ENCODE data around the gene ERMP1.

Gene ERMP1

DNA sequence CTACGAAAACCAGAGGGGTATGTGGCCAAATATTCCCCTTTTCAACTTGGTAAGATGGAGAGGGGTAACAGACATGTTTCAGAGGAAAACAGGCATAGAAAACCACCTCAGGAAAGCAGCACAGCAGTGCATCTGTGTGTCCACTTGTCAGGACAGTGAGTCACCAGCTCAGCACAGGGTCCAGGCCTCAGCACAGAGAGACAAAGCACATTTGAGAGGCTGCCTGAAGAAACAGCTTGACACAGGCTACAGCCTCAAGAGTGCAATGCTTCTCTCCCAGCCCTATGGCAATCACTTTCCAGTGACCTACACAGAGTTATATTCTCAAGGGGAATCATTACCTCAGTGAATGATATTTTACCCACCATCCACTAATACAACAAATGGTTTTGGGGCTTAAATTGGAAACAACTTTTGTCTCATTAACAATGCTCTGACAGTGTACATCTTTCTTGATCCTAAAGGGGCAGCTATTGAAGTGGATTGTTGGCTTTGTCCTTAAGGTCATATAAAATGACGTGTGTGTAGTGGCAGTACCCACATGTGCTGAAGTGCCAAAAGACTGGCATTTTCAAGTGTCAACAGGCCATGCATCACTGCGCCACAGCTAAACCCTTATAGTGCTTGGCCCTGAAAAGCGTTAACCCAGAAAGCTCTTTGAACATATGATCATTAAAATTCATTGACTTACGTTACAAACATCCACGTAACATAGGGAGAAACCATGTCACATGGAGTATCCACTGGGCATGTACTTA lies 46.4 kb downstream of the ERMP1 start:
- no peak for TF ChIP-seq ZC3H10 (CRISPR knock-in tag; IDR thresholded peaks at IDR 0.05)
- TF ChIP-seq, protein P1, sequence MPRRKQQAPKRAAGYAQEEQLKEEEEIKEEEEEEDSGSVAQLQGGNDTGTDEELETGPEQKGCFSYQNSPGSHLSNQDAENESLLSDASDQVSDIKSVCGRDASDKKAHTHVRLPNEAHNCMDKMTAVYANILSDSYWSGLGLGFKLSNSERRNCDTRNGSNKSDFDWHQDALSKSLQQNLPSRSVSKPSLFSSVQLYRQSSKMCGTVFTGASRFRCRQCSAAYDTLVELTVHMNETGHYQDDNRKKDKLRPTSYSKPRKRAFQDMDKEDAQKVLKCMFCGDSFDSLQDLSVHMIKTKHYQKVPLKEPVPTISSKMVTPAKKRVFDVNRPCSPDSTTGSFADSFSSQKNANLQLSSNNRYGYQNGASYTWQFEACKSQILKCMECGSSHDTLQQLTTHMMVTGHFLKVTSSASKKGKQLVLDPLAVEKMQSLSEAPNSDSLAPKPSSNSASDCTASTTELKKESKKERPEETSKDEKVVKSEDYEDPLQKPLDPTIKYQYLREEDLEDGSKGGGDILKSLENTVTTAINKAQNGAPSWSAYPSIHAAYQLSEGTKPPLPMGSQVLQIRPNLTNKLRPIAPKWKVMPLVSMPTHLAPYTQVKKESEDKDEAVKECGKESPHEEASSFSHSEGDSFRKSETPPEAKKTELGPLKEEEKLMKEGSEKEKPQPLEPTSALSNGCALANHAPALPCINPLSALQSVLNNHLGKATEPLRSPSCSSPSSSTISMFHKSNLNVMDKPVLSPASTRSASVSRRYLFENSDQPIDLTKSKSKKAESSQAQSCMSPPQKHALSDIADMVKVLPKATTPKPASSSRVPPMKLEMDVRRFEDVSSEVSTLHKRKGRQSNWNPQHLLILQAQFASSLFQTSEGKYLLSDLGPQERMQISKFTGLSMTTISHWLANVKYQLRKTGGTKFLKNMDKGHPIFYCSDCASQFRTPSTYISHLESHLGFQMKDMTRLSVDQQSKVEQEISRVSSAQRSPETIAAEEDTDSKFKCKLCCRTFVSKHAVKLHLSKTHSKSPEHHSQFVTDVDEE (CRISPR knock-in tag; IDR thresholded peaks at IDR 0.05): no peak
- no peak for TF ChIP-seq ARNTL (CRISPR knock-in tag; IDR thresholded peaks at IDR 0.05; ENCODE audit: borderline replicate concordance, low read depth)
- TF ChIP-seq TOX (CRISPR knock-in tag; IDR thresholded peaks at IDR 0.05; ENCODE audit: borderline replicate concordance): no peak
- no peak for TF ChIP-seq TCF4 (CRISPR knock-in tag; IDR thresholded peaks at IDR 0.05; ENCODE audit: borderline replicate concordance)
- no peak for TF ChIP-seq RARB (CRISPR knock-in tag; IDR thresholded peaks at IDR 0.05)
- TF ChIP-seq, protein P2, sequence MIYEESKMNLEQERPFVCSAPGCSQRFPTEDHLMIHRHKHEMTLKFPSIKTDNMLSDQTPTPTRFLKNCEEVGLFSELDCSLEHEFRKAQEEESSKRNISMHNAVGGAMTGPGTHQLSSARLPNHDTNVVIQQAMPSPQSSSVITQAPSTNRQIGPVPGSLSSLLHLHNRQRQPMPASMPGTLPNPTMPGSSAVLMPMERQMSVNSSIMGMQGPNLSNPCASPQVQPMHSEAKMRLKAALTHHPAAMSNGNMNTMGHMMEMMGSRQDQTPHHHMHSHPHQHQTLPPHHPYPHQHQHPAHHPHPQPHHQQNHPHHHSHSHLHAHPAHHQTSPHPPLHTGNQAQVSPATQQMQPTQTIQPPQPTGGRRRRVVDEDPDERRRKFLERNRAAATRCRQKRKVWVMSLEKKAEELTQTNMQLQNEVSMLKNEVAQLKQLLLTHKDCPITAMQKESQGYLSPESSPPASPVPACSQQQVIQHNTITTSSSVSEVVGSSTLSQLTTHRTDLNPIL (CRISPR knock-in tag; IDR thresholded peaks at IDR 0.05; ENCODE audit: low read depth): no peak
- no peak for TF ChIP-seq ISL1 (CRISPR knock-in tag; IDR thresholded peaks at IDR 0.05)
- no peak for TF ChIP-seq ZFP30 (CRISPR knock-in tag; IDR thresholded peaks at IDR 0.05)
- no peak for TF ChIP-seq ZFP3 (CRISPR knock-in tag; IDR thresholded peaks at IDR 0.05)
- TF ChIP-seq, protein P3, sequence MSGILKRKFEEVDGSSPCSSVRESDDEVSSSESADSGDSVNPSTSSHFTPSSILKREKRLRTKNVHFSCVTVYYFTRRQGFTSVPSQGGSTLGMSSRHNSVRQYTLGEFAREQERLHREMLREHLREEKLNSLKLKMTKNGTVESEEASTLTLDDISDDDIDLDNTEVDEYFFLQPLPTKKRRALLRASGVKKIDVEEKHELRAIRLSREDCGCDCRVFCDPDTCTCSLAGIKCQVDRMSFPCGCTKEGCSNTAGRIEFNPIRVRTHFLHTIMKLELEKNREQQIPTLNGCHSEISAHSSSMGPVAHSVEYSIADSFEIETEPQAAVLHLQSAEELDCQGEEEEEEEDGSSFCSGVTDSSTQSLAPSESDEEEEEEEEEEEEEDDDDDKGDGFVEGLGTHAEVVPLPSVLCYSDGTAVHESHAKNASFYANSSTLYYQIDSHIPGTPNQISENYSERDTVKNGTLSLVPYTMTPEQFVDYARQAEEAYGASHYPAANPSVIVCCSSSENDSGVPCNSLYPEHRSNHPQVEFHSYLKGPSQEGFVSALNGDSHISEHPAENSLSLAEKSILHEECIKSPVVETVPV (CRISPR knock-in tag; IDR thresholded peaks at IDR 0.05): no peak
- no peak for TF ChIP-seq GLIS3 (CRISPR knock-in tag; IDR thresholded peaks at IDR 0.05)
- TF ChIP-seq, protein P4, sequence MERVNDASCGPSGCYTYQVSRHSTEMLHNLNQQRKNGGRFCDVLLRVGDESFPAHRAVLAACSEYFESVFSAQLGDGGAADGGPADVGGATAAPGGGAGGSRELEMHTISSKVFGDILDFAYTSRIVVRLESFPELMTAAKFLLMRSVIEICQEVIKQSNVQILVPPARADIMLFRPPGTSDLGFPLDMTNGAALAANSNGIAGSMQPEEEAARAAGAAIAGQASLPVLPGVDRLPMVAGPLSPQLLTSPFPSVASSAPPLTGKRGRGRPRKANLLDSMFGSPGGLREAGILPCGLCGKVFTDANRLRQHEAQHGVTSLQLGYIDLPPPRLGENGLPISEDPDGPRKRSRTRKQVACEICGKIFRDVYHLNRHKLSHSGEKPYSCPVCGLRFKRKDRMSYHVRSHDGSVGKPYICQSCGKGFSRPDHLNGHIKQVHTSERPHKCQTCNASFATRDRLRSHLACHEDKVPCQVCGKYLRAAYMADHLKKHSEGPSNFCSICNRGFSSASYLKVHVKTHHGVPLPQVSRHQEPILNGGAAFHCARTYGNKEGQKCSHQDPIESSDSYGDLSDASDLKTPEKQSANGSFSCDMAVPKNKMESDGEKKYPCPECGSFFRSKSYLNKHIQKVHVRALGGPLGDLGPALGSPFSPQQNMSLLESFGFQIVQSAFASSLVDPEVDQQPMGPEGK (CRISPR knock-in tag; IDR thresholded peaks at IDR 0.05; ENCODE audit: borderline replicate concordance): no peak
- TF ChIP-seq SNAI2 (CRISPR knock-in tag; IDR thresholded peaks at IDR 0.05): no peak
- no peak for TF ChIP-seq ZNF70 (CRISPR knock-in tag; IDR thresholded peaks at IDR 0.05)
- peak; percentile 56 for ATAC-seq

DNA sequence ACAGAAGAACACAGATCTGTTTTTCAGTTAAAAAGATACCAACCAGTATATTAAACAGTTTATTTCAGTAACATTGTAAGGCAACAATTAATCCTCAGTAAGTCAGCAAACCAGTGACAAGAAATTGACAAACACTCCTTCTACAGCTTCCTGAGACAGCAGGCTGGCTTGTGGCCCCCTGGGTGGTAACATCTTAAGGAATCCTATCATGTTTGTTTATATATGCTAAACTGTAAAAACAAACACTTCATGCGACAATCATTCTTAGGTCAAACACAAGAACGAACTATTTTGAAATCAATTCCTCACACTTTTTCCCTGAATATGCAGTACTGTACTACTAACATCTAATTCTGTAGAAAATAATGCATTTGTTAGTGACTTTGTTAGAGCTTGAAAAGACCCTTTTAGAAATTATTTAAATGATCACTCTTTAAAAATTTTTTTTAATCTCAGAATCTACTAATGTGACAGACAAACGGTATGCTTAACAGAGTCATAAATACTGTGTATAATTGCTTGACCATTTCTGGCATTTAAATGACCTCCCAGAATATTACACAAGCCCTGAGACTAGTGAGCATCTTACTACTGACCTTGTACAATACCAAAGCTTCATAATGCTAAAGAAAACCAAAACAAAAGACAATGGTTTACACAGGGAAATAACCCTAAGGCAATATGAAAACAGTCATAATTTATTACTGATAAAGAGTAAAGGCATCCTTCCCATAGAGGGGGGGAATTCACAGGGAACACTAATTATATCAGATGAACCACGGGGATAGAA lies 48.2 kb downstream of the ERMP1 start:
- ATAC-seq: no peak
- TF ChIP-seq, protein P5, sequence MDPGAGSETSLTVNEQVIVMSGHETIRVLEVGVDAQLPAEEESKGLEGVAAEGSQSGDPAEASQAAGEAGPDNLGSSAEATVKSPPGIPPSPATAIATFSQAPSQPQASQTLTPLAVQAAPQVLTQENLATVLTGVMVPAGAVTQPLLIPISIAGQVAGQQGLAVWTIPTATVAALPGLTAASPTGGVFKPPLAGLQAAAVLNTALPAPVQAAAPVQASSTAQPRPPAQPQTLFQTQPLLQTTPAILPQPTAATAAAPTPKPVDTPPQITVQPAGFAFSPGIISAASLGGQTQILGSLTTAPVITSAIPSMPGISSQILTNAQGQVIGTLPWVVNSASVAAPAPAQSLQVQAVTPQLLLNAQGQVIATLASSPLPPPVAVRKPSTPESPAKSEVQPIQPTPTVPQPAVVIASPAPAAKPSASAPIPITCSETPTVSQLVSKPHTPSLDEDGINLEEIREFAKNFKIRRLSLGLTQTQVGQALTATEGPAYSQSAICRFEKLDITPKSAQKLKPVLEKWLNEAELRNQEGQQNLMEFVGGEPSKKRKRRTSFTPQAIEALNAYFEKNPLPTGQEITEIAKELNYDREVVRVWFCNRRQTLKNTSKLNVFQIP (CRISPR knock-in tag; IDR thresholded peaks at IDR 0.05; ENCODE audit: borderline replicate concordance, low read depth): no peak
- TF ChIP-seq, protein P4 (CRISPR knock-in tag; IDR thresholded peaks at IDR 0.05; ENCODE audit: borderline replicate concordance): no peak
- TF ChIP-seq CSDC2 (CRISPR knock-in tag; IDR thresholded peaks at IDR 0.05) (no peak), SNAI2 (CRISPR knock-in tag; IDR thresholded peaks at IDR 0.05) (no peak), ZFP30 (CRISPR knock-in tag; IDR thresholded peaks at IDR 0.05) (no peak), ZNF70 (CRISPR knock-in tag; IDR thresholded peaks at IDR 0.05) (no peak), TCF4 (CRISPR knock-in tag; IDR thresholded peaks at IDR 0.05; ENCODE audit: borderline replicate concordance) (no peak), ARNTL (CRISPR knock-in tag; IDR thresholded peaks at IDR 0.05; ENCODE audit: borderline replicate concordance, low read depth) (no peak), ISL1 (CRISPR knock-in tag; IDR thresholded peaks at IDR 0.05) (no peak), ZFP3 (CRISPR knock-in tag; IDR thresholded peaks at IDR 0.05) (no peak), GLIS3 (CRISPR knock-in tag; IDR thresholded peaks at IDR 0.05) (no peak), TOX (CRISPR knock-in tag; IDR thresholded peaks at IDR 0.05; ENCODE audit: borderline replicate concordance) (no peak), BACH2 (CRISPR knock-in tag; IDR thresholded peaks at IDR 0.05; ENCODE audit: borderline replicate concordance) (no peak), ZNF565 (CRISPR knock-in tag; conservative IDR thresholded peaks at IDR 0.05; ENCODE audit: low read depth) (no peak)
- TF ChIP-seq, protein P1 (CRISPR knock-in tag; IDR thresholded peaks at IDR 0.05): no peak
- TF ChIP-seq, protein P3 (CRISPR knock-in tag; IDR thresholded peaks at IDR 0.05): no peak

All from SK-N-SH treated with all-trans-retinoic acid at 6 μM for 48 hours (cell line).